GM12891 (cell line): ENCODE measurements around the gene CDH23.

Experiments
- POLR2A ChIP-seq: IDR thresholded peaks from 2 replicates; pipeline ENCODE4 v1.6.1; 2011; ENCODE audit warnings: low read depth, low read length, control low read depth
- TAF1 ChIP-seq: IDR thresholded peaks from 2 replicates; pipeline ENCODE4 v1.6.1; 2011; ENCODE audit warnings: low read depth, low read length, control low read depth

DNA sequence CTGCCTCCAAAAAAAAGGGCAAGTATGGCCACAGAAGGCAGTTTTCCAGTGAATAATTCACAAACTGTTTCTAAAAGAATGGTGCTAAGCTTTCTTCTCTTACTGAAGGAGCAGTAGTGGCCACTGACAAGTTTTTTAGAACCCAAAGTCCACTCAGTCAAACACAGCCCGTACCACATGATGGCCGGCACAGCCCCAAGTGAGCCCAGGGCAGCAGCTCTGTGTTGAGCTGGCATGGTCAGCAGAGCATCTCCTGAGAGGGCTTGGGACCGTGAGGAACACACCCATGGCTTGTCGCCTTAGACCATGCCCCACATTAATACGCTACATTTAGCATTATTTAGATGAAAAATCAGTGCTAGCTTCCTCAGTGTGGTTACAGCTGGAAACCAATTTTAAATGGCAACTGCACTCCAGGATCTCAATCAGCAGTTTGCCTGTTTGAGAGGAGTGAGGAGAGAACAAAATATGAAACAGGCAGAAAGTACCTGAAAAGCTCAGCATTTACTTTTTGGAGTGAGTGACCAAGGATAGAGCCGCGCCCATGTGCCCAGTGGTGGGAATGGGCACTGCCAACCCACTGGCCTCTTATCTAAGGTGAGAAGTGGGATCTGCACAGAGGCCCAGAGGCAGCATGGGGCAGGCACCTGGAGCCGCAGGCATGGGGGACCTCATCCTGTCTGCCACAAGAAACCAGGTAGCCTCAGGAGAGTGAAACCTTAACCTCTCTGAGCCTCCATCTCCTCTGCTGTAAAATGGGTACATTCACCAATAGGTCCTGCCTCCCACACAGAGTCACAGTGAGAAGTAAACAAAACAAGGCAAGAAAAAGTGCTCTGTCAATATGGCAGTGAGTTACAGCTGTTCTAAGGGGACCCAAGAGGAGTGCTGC, 437.0 kb downstream of the CDH23 start:
- TF ChIP-seq TAF1, result no peak
- no peak for TF ChIP-seq POLR2A
